HL-60 (cell line): Measurements from ENCODE around the gene GABRE.

Source experiments
- CTCF ChIP-seq: IDR thresholded peaks from one replicate; pipeline ENCODE4 v1.5.1; 2011; ENCODE audit warnings: low read length, control low read depth, inconsistent platforms; ENCODE audit not compliant: insufficient read depth
- POLR2AphosphoS5 ChIP-seq: IDR thresholded peaks from 2 replicates; pipeline ENCODE4 v1.6.1; 2012; ENCODE audit warnings: low read depth

GRCh38 chrX:151966236-151966635 lies 8.2 kb downstream of the GABRE start:
- TF ChIP-seq CTCF (no peak), POLR2AphosphoS5 (no peak)
